OCI-LY1 (cell line): ENCODE data around the gene NKAIN2.

Experiments used
- H2AFZ ChIP-seq: fragments of 200-600 bp; sonication (generic), shearing (Covaris generic); 2 replicates; pipeline ENCODE4 v1.6.0; 2014; ENCODE audit warnings: antibody characterized with exemption, mild to moderate bottlenecking, low read length
- H3F3A ChIP-seq: fragments of 200-600 bp; sonication (generic), shearing (Covaris generic); 2 replicates; pipeline ENCODE4 v1.6.0; 2014; ENCODE audit warnings: mild to moderate bottlenecking, antibody characterized with exemption, low read length, moderate library complexity; ENCODE audit not compliant: insufficient read depth
- H3K27ac ChIP-seq: fragments of 200-600 bp; sonication (generic); 2 replicates; pipeline ENCODE4 v1.5.1; 2014; ENCODE audit warnings: low read length, mixed run types, mild to moderate bottlenecking, low read depth; ENCODE audit not compliant: poor library complexity, severe bottlenecking
- H3K27me3 ChIP-seq: fragments of 200-600 bp; sonication (generic); 2 replicates; pipeline ENCODE4 v1.6.0; 2014; ENCODE audit warnings: antibody characterized with exemption, mild to moderate bottlenecking, low read length, moderate library complexity; ENCODE audit not compliant: insufficient read depth
- H3K36me3 ChIP-seq: fragments of 200-600 bp; sonication (generic); 2 replicates; pipeline ENCODE4 v1.6.1; 2014; ENCODE audit warnings: mild to moderate bottlenecking, antibody characterized with exemption, low read length, moderate library complexity, mixed read lengths; ENCODE audit not compliant: insufficient read depth
- H3K4me1 ChIP-seq: fragments of 200-600 bp; sonication (generic); 2 replicates; pipeline ENCODE4 v1.5.1; 2014; ENCODE audit warnings: mild to moderate bottlenecking, low read length, moderate library complexity; ENCODE audit not compliant: insufficient read depth, severe bottlenecking
- H3K4me2 ChIP-seq: fragments of 200-600 bp; sonication (generic), shearing (Covaris generic); 2 replicates; pipeline ENCODE4 v1.6.1; 2014; ENCODE audit warnings: low read length
- H3K4me3 ChIP-seq: fragments of 200-600 bp; sonication (generic); 2 replicates; pipeline ENCODE4 v1.5.1; 2014; ENCODE audit warnings: low read length, low read depth, mild to moderate bottlenecking, mixed read lengths; ENCODE audit not compliant: poor library complexity, severe bottlenecking
- H3K79me2 ChIP-seq: fragments of 200-600 bp; shearing (Covaris generic); 2 replicates; pipeline ENCODE4 v1.6.1; 2016; ENCODE audit warnings: mixed run types, low read length, mixed read lengths; ENCODE audit not compliant: insufficient read depth
- H3K9ac ChIP-seq: fragments of 200-600 bp; sonication (generic), shearing (Covaris generic); 2 replicates; pipeline ENCODE4 v1.6.1; 2014; ENCODE audit warnings: mild to moderate bottlenecking, low read length, mixed read lengths
- H3K9me2 ChIP-seq: fragments of 200-600 bp; sonication (generic), shearing (Covaris generic); 2 replicates; pipeline ENCODE4 v1.6.1; 2014; ENCODE audit warnings: low read depth, mild to moderate bottlenecking, low read length, mixed read lengths
- H3K9me3 ChIP-seq: fragments of 200-600 bp; shearing (Covaris generic); 2 replicates; pipeline ENCODE4 v1.6.1; 2014; ENCODE audit warnings: low read length, mixed read lengths
- H4K20me1 ChIP-seq: fragments of 200-600 bp; sonication (generic), shearing (Covaris generic); 2 replicates; pipeline ENCODE4 v1.6.0; 2016; ENCODE audit warnings: mild to moderate bottlenecking, low read length; ENCODE audit not compliant: insufficient read depth
- CTCF ChIP-seq: fragments of 200-600 bp; sonication (generic), shearing (Covaris generic); IDR thresholded peaks from 2 replicates; pipeline ENCODE4 v1.5.1; 2017; ENCODE audit warnings: mild to moderate bottlenecking, antibody characterized with exemption, low read length, moderate library complexity, mixed read lengths
- EZH2 ChIP-seq: fragments of 200-600 bp; sonication (generic), shearing (Covaris generic); IDR thresholded peaks from 2 replicates; pipeline ENCODE4 v1.8.0; 2017; ENCODE audit warnings: borderline replicate concordance, mixed run types, mild to moderate bottlenecking, antibody characterized with exemption, low read length, moderate library complexity, mixed read lengths

Gene NKAIN2

GRCh38 chr6:124679387-124679786, 875.7 kb downstream of the NKAIN2 start:
- H3K9ac ChIP-seq = no peak overlapping the region
- no peak overlapping the region for H3K27ac ChIP-seq
- no peaks in the 10 kb centered on the region for H3K27me3 ChIP-seq
- no peaks in the 10 kb centered on the region for H3F3A ChIP-seq
- no peaks in the 10 kb centered on the region for H3K4me1 ChIP-seq
- no peak overlapping the region for H2AFZ ChIP-seq
- H3K36me3 ChIP-seq = no peaks in the 10 kb centered on the region
- no peaks in the 10 kb centered on the region for H3K9me3 ChIP-seq
- TF ChIP-seq EZH2 = no peak
- H4K20me1 ChIP-seq = no peaks in the 10 kb centered on the region
- H3K79me2 ChIP-seq = no peaks in the 10 kb centered on the region
- no peak overlapping the region for H3K4me2 ChIP-seq
- H3K9me2 ChIP-seq = no peaks in the 10 kb centered on the region
- no peak overlapping the region for H3K4me3 ChIP-seq

GRCh38 chr6:124682751-124683150, 879.1 kb downstream of the NKAIN2 start:
- TF ChIP-seq EZH2 (no peak), CTCF (no peak)

GRCh38 chr6:124683507-124683906, 879.8 kb downstream of the NKAIN2 start:
- no peaks in the 10 kb centered on the region for H3K36me3 ChIP-seq
- no peaks in the 10 kb centered on the region for H3K4me1 ChIP-seq
- no peaks in the 10 kb centered on the region for H4K20me1 ChIP-seq
- no peak overlapping the region for H3K27ac ChIP-seq
- no peaks in the 10 kb centered on the region for H3K27me3 ChIP-seq
- H3F3A ChIP-seq = no peaks in the 10 kb centered on the region
- TF ChIP-seq CTCF = peak; percentile 26; the same call in 1 of the 2 replicates
- TF ChIP-seq EZH2 = no peak
- H3K9ac ChIP-seq = no peak overlapping the region
- H2AFZ ChIP-seq = no peak overlapping the region
- no peak overlapping the region for H3K4me2 ChIP-seq
- H3K79me2 ChIP-seq = no peaks in the 10 kb centered on the region
- no peaks in the 10 kb centered on the region for H3K9me2 ChIP-seq
- H3K9me3 ChIP-seq = no peaks in the 10 kb centered on the region
- no peak overlapping the region for H3K4me3 ChIP-seq

More at GRCh38 chr6:124682751-124683150, 879.1 kb downstream of the NKAIN2 start:
- no peaks in the 10 kb centered on the region for H3K27me3 ChIP-seq
- no peaks in the 10 kb centered on the region for H3K4me1 ChIP-seq
- no peaks in the 10 kb centered on the region for H3K36me3 ChIP-seq
- no peaks in the 10 kb centered on the region for H3K9me3 ChIP-seq
- no peak overlapping the region for H2AFZ ChIP-seq
- H3K79me2 ChIP-seq = no peaks in the 10 kb centered on the region
- no peaks in the 10 kb centered on the region for H3F3A ChIP-seq
- H4K20me1 ChIP-seq = no peaks in the 10 kb centered on the region
- H3K4me2 ChIP-seq = no peak overlapping the region
- no peak overlapping the region for H3K9ac ChIP-seq
- H3K27ac ChIP-seq = no peak overlapping the region
- no peak overlapping the region for H3K4me3 ChIP-seq
- H3K9me2 ChIP-seq = no peaks in the 10 kb centered on the region

GRCh38 chr6:124684621-124685020, 881.0 kb downstream of the NKAIN2 start:
- H3K27me3 ChIP-seq = no peaks in the 10 kb centered on the region
- H3K4me3 ChIP-seq = no peak overlapping the region
- no peak overlapping the region for H3K27ac ChIP-seq
- no peak overlapping the region for H3K4me2 ChIP-seq
- no peaks in the 10 kb centered on the region for H3K9me3 ChIP-seq
- H3K4me1 ChIP-seq = no peaks in the 10 kb centered on the region
- H2AFZ ChIP-seq = no peak overlapping the region
- H3K79me2 ChIP-seq = no peaks in the 10 kb centered on the region
- TF ChIP-seq EZH2 (no peak), CTCF (no peak)
- no peak overlapping the region for H3K9ac ChIP-seq
- H4K20me1 ChIP-seq = no peaks in the 10 kb centered on the region
- no peaks in the 10 kb centered on the region for H3F3A ChIP-seq
- H3K9me2 ChIP-seq = no peaks in the 10 kb centered on the region
- H3K36me3 ChIP-seq = no peaks in the 10 kb centered on the region
